IMR-90 (cell line): ENCODE results near the gene TSPYL1. TPM values are rescaled to one million over a fixed set of nuclear protein-coding genes. Genes with fewer than 3 reads are reported as not detected.

ENCODE experiments used
- ATAC-seq: fragments of 200-7000 bp; cut with Tn5 transposase; 2 replicates; pipeline ENCODE4 v1.9.1; 2020; ENCODE audit warnings: low read depth, mild to moderate bottlenecking, moderate library complexity
- BruUV-seq: library from RNA; stranded (reverse); fragments of 400-500 nt; replicated peaks from 2 replicates; lab custom pipeline; 2021; lab: Mats Ljungman, UMichigan
- CTCF ChIA-PET: fragments of 300-600 bp; formaldehyde crosslinking; extraction: SDS; loops from one replicate; lab custom pipeline; 2021; ENCODE audit warnings: antibody characterized with exemption; lab: Yijun Ruan, JAX
- POLR2A ChIA-PET: fragments of 300-600 bp; sonication (Branson Sonifier 250); formaldehyde crosslinking; loops from one replicate; lab custom pipeline; 2022; ENCODE audit warnings: antibody characterized with exemption; ENCODE audit not compliant: unreplicated experiment; lab: Charles Lee
- DNase-seq: peaks from one replicate; pipeline ENCODE4 v3.0.0; 2013
- H2AFZ ChIP-seq: replicated peaks from 2 replicates; pipeline ENCODE3; 2013; ENCODE audit warnings: low read length, mild to moderate bottlenecking; ENCODE audit not compliant: poor library complexity
- H2AK5ac ChIP-seq: 2 replicates; pipeline ENCODE4 v1.6.1; 2013; ENCODE audit warnings: low read depth, low read length, inconsistent platforms
- H2AK9ac ChIP-seq: replicated peaks from 2 replicates; pipeline ENCODE3; 2013; ENCODE audit warnings: mild to moderate bottlenecking, low read depth, low read length, moderate library complexity; ENCODE audit not compliant: poor library complexity
- H2BK120ac ChIP-seq: 2 replicates; pipeline ENCODE4 v1.6.1; 2013; ENCODE audit warnings: low read depth, low read length, inconsistent platforms
- H2BK15ac ChIP-seq: 3 replicates; pipeline ENCODE4 v1.6.1; 2013; ENCODE audit warnings: low read depth, low read length, inconsistent platforms
- H2BK20ac ChIP-seq: 2 replicates; pipeline ENCODE4 v1.6.1; 2013; ENCODE audit warnings: low read depth, mild to moderate bottlenecking, inconsistent platforms, low read length, moderate library complexity
- H2BK5ac ChIP-seq: 2 replicates; pipeline ENCODE4 v1.6.1; 2013; ENCODE audit warnings: mild to moderate bottlenecking, low read depth, low read length, inconsistent platforms; ENCODE audit not compliant: poor library complexity, severe bottlenecking
- H3K14ac ChIP-seq: replicated peaks from 2 replicates; pipeline ENCODE4 v1.6.1; 2013; ENCODE audit warnings: low read depth, low read length, inconsistent platforms
- H3K18ac ChIP-seq: 2 replicates; pipeline ENCODE4 v1.6.1; 2013; ENCODE audit warnings: low read depth, low read length, control low read depth
- H3K23ac ChIP-seq: 2 replicates; pipeline ENCODE4 v1.6.1; 2013; ENCODE audit warnings: low read depth, low read length, inconsistent platforms
- H3K27ac ChIP-seq: 2 replicates; pipeline ENCODE4 v1.5.1; 2013; ENCODE audit warnings: mild to moderate bottlenecking, control low read depth, low read length; ENCODE audit not compliant: insufficient read depth
- H3K27me3 ChIP-seq: 2 replicates; pipeline ENCODE4 v1.6.1; 2013; ENCODE audit warnings: low read length; ENCODE audit not compliant: control insufficient read depth, insufficient read depth
- H3K36me3 ChIP-seq: 2 replicates; pipeline ENCODE4 v1.6.1; 2013; ENCODE audit warnings: low read length, mixed read lengths; ENCODE audit not compliant: control insufficient read depth, insufficient read depth
- H3K4ac ChIP-seq: 2 replicates; pipeline ENCODE4 v1.6.1; 2013; ENCODE audit warnings: low read depth, low read length, inconsistent platforms
- H3K4me1 ChIP-seq: 2 replicates; pipeline ENCODE4 v1.6.1; 2013; ENCODE audit warnings: low read length, mixed read lengths; ENCODE audit not compliant: control insufficient read depth, insufficient read depth
- H3K4me2 ChIP-seq: 2 replicates; pipeline ENCODE4 v1.6.1; 2013; ENCODE audit warnings: low read depth, mild to moderate bottlenecking, control low read depth, low read length, moderate library complexity
- H3K4me3 ChIP-seq: 2 replicates; pipeline ENCODE4 v1.5.1; 2013; ENCODE audit warnings: low read depth, mild to moderate bottlenecking, control low read depth, low read length, moderate library complexity; ENCODE audit not compliant: insufficient read depth
- H3K56ac ChIP-seq: 2 replicates; pipeline ENCODE4 v1.6.1; 2013; ENCODE audit warnings: low read length, inconsistent platforms; ENCODE audit not compliant: insufficient read depth; ENCODE audit errors: extremely low read depth
- H3K79me1 ChIP-seq, 2 experiments: 2 replicates each; pipeline ENCODE4 v1.6.1; 2013; ENCODE audit warnings: low read length in 2 of 2, inconsistent platforms in 1 of 2, low read depth in 1 of 2
- H3K9ac ChIP-seq: 2 replicates; pipeline ENCODE4 v1.6.1; 2013; ENCODE audit warnings: low read depth, low read length, control low read depth
- H3K9me1 ChIP-seq: 2 replicates; pipeline ENCODE4 v1.6.1; 2013; ENCODE audit warnings: low read length, inconsistent platforms; ENCODE audit not compliant: insufficient read depth
- H3K9me3 ChIP-seq: 2 replicates; pipeline ENCODE4 v1.6.1; 2013; ENCODE audit warnings: low read length; ENCODE audit not compliant: control insufficient read depth, insufficient read depth
- H4K20me1 ChIP-seq: 2 replicates; pipeline ENCODE4 v1.6.1; 2013; ENCODE audit warnings: low read length, inconsistent platforms; ENCODE audit not compliant: insufficient read depth
- H4K5ac ChIP-seq: 2 replicates; pipeline ENCODE4 v1.6.1; 2013; ENCODE audit warnings: mild to moderate bottlenecking, low read depth, low read length, control low read depth
- H4K8ac ChIP-seq, 2 experiments: 2 replicates each; pipeline ENCODE4 v1.6.1; 2013; ENCODE audit warnings: low read depth in 2 of 2, low read length in 2 of 2, control low read depth in 1 of 2, inconsistent platforms in 1 of 2
- H4K91ac ChIP-seq: 2 replicates; pipeline ENCODE4 v1.6.1; 2013; ENCODE audit warnings: low read depth, low read length, inconsistent platforms; ENCODE audit not compliant: insufficient read depth
- BHLHE40 ChIP-seq: fragments of 150-350 bp; IDR thresholded peaks from 2 replicates; pipeline ENCODE4 v1.6.1; 2016; ENCODE audit warnings: mild to moderate bottlenecking, low read depth, low read length
- CEBPB ChIP-seq: IDR thresholded peaks from 2 replicates; pipeline ENCODE4 v1.6.1; 2012; ENCODE audit warnings: low read depth, low read length, improper control_type of control experiment
- CTCF ChIP-seq: conservative IDR thresholded peaks from 2 replicates; pipeline ENCODE4 v1.5.1; 2012; ENCODE audit warnings: mild to moderate bottlenecking, low read depth, low read length, improper control_type of control experiment
- ELK1 ChIP-seq: fragments of 150-350 bp; IDR thresholded peaks from 2 replicates; pipeline ENCODE4 v1.6.1; 2016; ENCODE audit warnings: low read depth, mild to moderate bottlenecking, low read length, moderate library complexity, borderline replicate concordance
- MAFK ChIP-seq: IDR thresholded peaks from 2 replicates; pipeline ENCODE4 v1.6.1; 2012; ENCODE audit warnings: low read depth, low read length, improper control_type of control experiment
- MAZ ChIP-seq: IDR thresholded peaks from 2 replicates; pipeline ENCODE4 v1.6.1; 2012; ENCODE audit warnings: low read depth, mild to moderate bottlenecking, low read length, improper control_type of control experiment, moderate library complexity, borderline replicate concordance
- RAD21 ChIP-seq: IDR thresholded peaks from 2 replicates; pipeline ENCODE4 v1.6.1; 2012; ENCODE audit warnings: low read length, improper control_type of control experiment
- RCOR1 ChIP-seq: IDR thresholded peaks from 2 replicates; pipeline ENCODE4 v1.6.1; 2012; ENCODE audit warnings: mild to moderate bottlenecking, low read length, improper control_type of control experiment; ENCODE audit not compliant: insufficient replicate concordance
- RFX5 ChIP-seq: IDR thresholded peaks from 2 replicates; pipeline ENCODE4 v1.8.0; 2012; ENCODE audit warnings: low read depth, mild to moderate bottlenecking, low read length, moderate library complexity
- USF2 ChIP-seq: fragments of 150-350 bp; IDR thresholded peaks from 2 replicates; pipeline ENCODE4 v1.6.1; 2017; ENCODE audit warnings: mild to moderate bottlenecking, antibody characterized with exemption, low read length, low read depth
- WGBS, 2 experiments: methylation state at CpG; one replicate each; pipeline versions ENCODE4 v1.1.5 to v1.1.7; 2013; ENCODE audit warnings: missing lambda C conversion rate in 2 of 2; ENCODE audit not compliant: insufficient read length in 1 of 2; ENCODE audit errors: extremely low coverage in 2 of 2; 5-methylcytosine and 5-hydroxymethylcytosine counted together
- dilution Hi-C: fragments of 300-500 bp; cut with HindIII; formaldehyde crosslinking; loops from one replicate; pipeline ENCODE4 v1.14.3; 2018; ENCODE audit warnings: low sequenced_read_pairs; ENCODE audit not compliant: unreplicated experiment
- in situ Hi-C: fragments of 300-500 bp; cut with MboI; formaldehyde crosslinking; loops from 3 replicates; pipeline ENCODE4 v1.14.3; 2019; ENCODE audit warnings: low sequenced_read_pairs, inconsistent platforms, mixed read lengths
- intact Hi-C: fragments of 100-400 bp; cut with micrococcal nuclease; formaldehyde crosslinking; loops from 2 replicates; pipeline ENCODE4 v1.10.0; 2022
- polyA plus RNA-seq, 3 experiments: library from polyadenylated mRNA; depleted of rRNA; stranded (reverse); fragments of >200 nt; gene quantifications; 2 replicates each; pipeline ENCODE4 v1.2.3, GENCODE V29; 2012; ENCODE audit warnings: low replicate concordance in 1 of 3
- total RNA-seq: library from RNA; depleted of rRNA; stranded (reverse); fragments of >200 nt; gene quantifications from 2 replicates; pipeline ENCODE4 v1.2.3, GENCODE V29; 2012

TSPYL1 gene
- total and polyA plus RNA-seq, 2 of the 4 experiments (the other 2 are of a cell fraction), result 32.4 to 111 TPM

- H4K20me1 ChIP-seq, result no peaks in the 10 kb centered on the region
- ATAC-seq, result no peak
- no peak overlapping the region for H2AK5ac ChIP-seq
- intact Hi-C loops, result no loop called here
- no peak overlapping the region for H4K91ac ChIP-seq
- TF ChIP-seq RFX5 (no peak), RCOR1 (no peak), ELK1 (no peak), MAFK (no peak), CTCF (no peak), BHLHE40 (no peak), RAD21 (no peak), MAZ (no peak), CEBPB (no peak), USF2 (no peak)
- no peaks in the 10 kb centered on the region for H3K9me1 ChIP-seq
- H2AFZ ChIP-seq, result no peak overlapping the region
- no peak overlapping the region for H3K9ac ChIP-seq
- no peak overlapping the region for H2BK20ac ChIP-seq
- in situ Hi-C loops, result no loop called here
- H2AK9ac ChIP-seq, result no peak overlapping the region
- H3K36me3 ChIP-seq, result no peaks in the 10 kb centered on the region
- no peak overlapping the region for H4K8ac ChIP-seq
- no peaks in the 10 kb centered on the region for H3K27me3 ChIP-seq
- H3K9me3 ChIP-seq, result no peaks in the 10 kb centered on the region
- H2BK120ac ChIP-seq, result no peak overlapping the region
- no peak overlapping the region for H3K27ac ChIP-seq
- H3K18ac ChIP-seq, result no peak overlapping the region
- H3K79me1 ChIP-seq, result no peaks in the 10 kb centered on the region; a peak in 1 of 4 replicates
- no peaks in the 10 kb centered on the region for H3K4me1 ChIP-seq
- H2BK15ac ChIP-seq, result no peak overlapping the region
- H3K14ac ChIP-seq, result no peak overlapping the region
- no peak overlapping the region for H4K5ac ChIP-seq
- H2BK5ac ChIP-seq, result no peak overlapping the region
- no TSS peak for BruUV-seq
- WGBS, 2 experiments, result no CpG with 5 or more reads among the region's 1 CpG
- H3K4me2 ChIP-seq, result no peak overlapping the region
- no peak overlapping the region for H3K56ac ChIP-seq
- no peak for DNase-seq
- H3K23ac ChIP-seq, result no peak overlapping the region
- no peak overlapping the region for H3K4ac ChIP-seq
- no peak overlapping the region for H3K4me3 ChIP-seq
- POLR2A ChIA-PET, result no interaction called here
- dilution Hi-C loops, result no loop called here
- CTCF ChIA-PET, result interaction anchor here (0.6 kb wide), 1 partner anchor 12 kb away, joined by 3 read pairs; no protein-coding TSS in a partner anchor
These were observed 27.3 kb upstream of the TSPYL1 start for GRCh38 chr6:116307001-116307400.
